22Rv1 (cell line): Measurements from ENCODE around the gene UNC5A.

Experiments
- H3K27ac ChIP-seq: fragments of 450-650 bp; 2 replicates; pipeline ENCODE4 v1.5.1; 2017
- ZFX ChIP-seq: fragments of 450-650 bp; IDR thresholded peaks from 2 replicates; pipeline ENCODE4 v1.6.1; 2017; ENCODE audit warnings: antibody characterized with exemption, borderline replicate concordance
- TF ChIP-seq, protein P1 (sequence below): fragments of 450-650 bp; IDR thresholded peaks from 2 replicates; pipeline ENCODE4 v1.5.1; 2017; ENCODE audit warnings: mild to moderate bottlenecking

Gene UNC5A

GRCh38 chr5:176860381-176860780 lies 50.0 kb downstream of the UNC5A start:
- no peak overlapping the region for H3K27ac ChIP-seq
- TF ChIP-seq ZFX, result no peak
- TF ChIP-seq, protein P1, sequence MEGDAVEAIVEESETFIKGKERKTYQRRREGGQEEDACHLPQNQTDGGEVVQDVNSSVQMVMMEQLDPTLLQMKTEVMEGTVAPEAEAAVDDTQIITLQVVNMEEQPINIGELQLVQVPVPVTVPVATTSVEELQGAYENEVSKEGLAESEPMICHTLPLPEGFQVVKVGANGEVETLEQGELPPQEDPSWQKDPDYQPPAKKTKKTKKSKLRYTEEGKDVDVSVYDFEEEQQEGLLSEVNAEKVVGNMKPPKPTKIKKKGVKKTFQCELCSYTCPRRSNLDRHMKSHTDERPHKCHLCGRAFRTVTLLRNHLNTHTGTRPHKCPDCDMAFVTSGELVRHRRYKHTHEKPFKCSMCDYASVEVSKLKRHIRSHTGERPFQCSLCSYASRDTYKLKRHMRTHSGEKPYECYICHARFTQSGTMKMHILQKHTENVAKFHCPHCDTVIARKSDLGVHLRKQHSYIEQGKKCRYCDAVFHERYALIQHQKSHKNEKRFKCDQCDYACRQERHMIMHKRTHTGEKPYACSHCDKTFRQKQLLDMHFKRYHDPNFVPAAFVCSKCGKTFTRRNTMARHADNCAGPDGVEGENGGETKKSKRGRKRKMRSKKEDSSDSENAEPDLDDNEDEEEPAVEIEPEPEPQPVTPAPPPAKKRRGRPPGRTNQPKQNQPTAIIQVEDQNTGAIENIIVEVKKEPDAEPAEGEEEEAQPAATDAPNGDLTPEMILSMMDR, result no peak

GRCh38 chr5:176861276-176861675 lies 50.9 kb downstream of the UNC5A start:
- no peak overlapping the region for H3K27ac ChIP-seq
- TF ChIP-seq, protein P1, result no peak
- no peak for TF ChIP-seq ZFX

DNA sequence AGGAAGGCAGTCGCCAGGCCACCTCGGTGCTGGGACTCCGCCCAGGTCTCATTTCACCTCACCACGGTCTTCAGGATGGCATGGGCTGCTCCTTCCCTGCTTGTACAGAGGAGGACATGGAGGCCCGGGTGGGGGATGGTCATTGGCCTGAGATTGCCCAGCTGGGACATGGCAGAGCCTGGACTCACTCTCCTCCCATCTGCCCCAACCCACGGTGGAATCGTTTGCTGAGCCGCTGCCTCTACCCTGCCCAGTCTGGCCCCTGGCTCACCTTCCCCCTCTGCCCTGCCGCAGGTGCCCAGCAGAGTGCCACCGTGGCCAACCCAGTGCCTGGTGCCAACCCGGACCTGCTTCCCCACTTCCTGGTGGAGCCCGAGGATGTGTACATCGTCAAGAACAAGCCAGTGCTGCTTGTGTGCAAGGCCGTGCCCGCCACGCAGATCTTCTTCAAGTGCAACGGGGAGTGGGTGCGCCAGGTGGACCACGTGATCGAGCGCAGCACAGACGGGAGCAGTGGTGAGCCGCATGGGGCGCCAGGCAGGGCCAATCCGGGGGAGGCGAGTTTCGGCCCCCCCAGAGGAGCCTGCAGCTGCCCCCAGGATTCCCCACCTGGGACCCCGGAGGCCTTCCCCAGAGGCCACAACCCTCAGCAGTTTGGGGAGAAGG lies 52.1 kb downstream of the UNC5A start:
- TF ChIP-seq ZFX, result no peak
- TF ChIP-seq, protein P1, result no peak
- no peak overlapping the region for H3K27ac ChIP-seq

DNA sequence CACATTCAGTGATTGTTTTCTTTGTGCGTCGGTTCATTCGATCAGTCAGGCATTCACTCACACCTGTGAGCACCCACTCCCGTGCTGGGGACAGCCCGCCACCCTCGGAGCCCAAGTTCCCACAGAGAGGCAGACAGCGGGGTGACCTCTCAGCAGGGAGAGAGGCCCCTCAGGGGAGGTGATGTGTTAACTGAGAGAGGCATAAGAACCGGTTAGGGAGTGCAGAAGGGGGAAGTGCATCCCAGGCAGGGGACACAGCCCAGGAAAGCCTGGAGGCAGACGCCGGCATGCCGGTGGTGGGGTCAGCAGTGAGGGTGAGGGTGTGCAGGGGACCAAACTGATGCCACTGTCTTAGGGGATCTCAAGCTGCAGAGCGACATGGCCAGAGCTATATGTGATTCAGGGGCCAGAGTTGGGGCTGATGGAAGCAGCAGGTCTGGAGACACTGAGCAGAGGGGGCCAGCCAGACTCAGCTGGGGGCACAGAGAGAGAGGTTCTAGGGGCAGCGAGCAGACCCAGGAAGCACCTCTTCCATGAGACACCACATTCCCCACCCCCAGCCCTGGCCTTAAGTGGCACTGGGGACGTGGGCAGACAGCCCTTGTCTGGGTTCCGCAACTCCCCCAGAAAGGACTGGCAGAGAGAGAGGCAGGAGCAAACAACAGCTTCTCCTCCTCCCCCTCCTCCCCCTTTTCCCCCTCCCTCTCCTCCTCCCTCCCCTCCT lies 52.8 kb downstream of the UNC5A start:
- TF ChIP-seq ZFX, result no peak
- TF ChIP-seq, protein P1, result no peak
- H3K27ac ChIP-seq, result no peak overlapping the region

GRCh38 chr5:176863765-176864098 lies 53.4 kb downstream of the UNC5A start:
- TF ChIP-seq ZFX, result no peak
- TF ChIP-seq, protein P1, result no peak

GRCh38 chr5:176864755-176865154 lies 54.4 kb downstream of the UNC5A start:
- H3K27ac ChIP-seq, result no peak overlapping the region
- TF ChIP-seq ZFX, result no peak
- TF ChIP-seq, protein P1, result no peak

More at GRCh38 chr5:176863765-176864098, 53.4 kb downstream of the UNC5A start:
- no peak overlapping the region for H3K27ac ChIP-seq

- H3K27ac ChIP-seq, result no peak overlapping the region
- no peak for TF ChIP-seq ZFX
- TF ChIP-seq, protein P1, result no peak
Measured at GRCh38 chr5:176865964-176866363, 55.6 kb downstream of the UNC5A start.
